Sigmoid colon (tissue), 7 donors: Measurements from ENCODE around the gene RAB7A. TPM values are rescaled to one million over a fixed set of nuclear protein-coding genes. Genes with fewer than 3 reads are reported as not detected.

ENCODE experiments used
- DNase-seq: peaks from one replicate; pipeline ENCODE4 v3.0.0-alpha.2; 2019
- H3K27ac ChIP-seq, 4 donors: fragments of 200-600 bp; sonication (generic); one replicate each; pipeline ENCODE4 v1.5.1; 2016 to 2019; ENCODE audit warnings: mild to moderate bottlenecking in 1 of 4
- H3K27me3 ChIP-seq, 3 donors: fragments of 200-600 bp; sonication (generic); one replicate each; pipeline ENCODE4 v1.5.1; 2019; ENCODE audit warnings: mild to moderate bottlenecking in 1 of 3
- H3K36me3 ChIP-seq, 4 donors: fragments of 200-600 bp; sonication (generic); one replicate each; pipeline ENCODE4 v1.5.1; 2016 to 2019
- H3K4me1 ChIP-seq, 4 donors: fragments of 200-600 bp; sonication (generic); one replicate each; pipeline ENCODE4 v1.5.1; 2017 to 2019
- H3K4me3 ChIP-seq, 4 donors: fragments of 200-600 bp; sonication (generic); one replicate each; pipeline ENCODE4 v1.5.1; 2017 to 2019; ENCODE audit warnings: mild to moderate bottlenecking in 2 of 4, moderate library complexity in 1 of 4
- H3K9me3 ChIP-seq, 4 donors: fragments of 200-600 bp in 3 of 4; sonication (generic) in 3 of 4; one replicate each; pipeline versions ENCODE4 v1.5.1 to v1.6.1; 2013 to 2019
- EP300 ChIP-seq, 4 donors: sonication (generic); formaldehyde crosslinking; IDR thresholded peaks; one replicate each; pipeline ENCODE4 v1.6.1; 2017; ENCODE audit warnings: antibody characterized with exemption in 4 of 4
- POLR2A ChIP-seq, 2 donors: fragments of 450-650 bp; IDR thresholded peaks; one replicate each; pipeline ENCODE4 v1.6.1; 2016; ENCODE audit warnings: antibody characterized with exemption in 2 of 2, mild to moderate bottlenecking in 2 of 2, moderate library complexity in 2 of 2
- POLR2AphosphoS5 ChIP-seq, 4 donors: sonication (generic); formaldehyde crosslinking; IDR thresholded peaks; one replicate each; pipeline ENCODE4 v1.6.1; 2017; ENCODE audit warnings: antibody characterized with exemption in 4 of 4
- WGBS, 2 donors: extraction: QIAGEN DNeasy Blood & Tissue Kit; methylation state at CpG; one replicate each; pipeline ENCODE4 v1.1.7; 2013; 5-methylcytosine and 5-hydroxymethylcytosine counted together
- intact Hi-C: fragments of 100-400 bp; cut with DNase I; formaldehyde crosslinking; loops from one replicate; pipeline ENCODE4 v1.15.1; 2023
- polyA plus RNA-seq, 3 donors: library from polyadenylated mRNA; stranded (reverse); fragments of 200-250 nt; gene quantifications; one replicate each; pipeline ENCODE4 v1.2.3, GENCODE V29; 2013
- total RNA-seq, 4 donors: library from RNA; depleted of rRNA; stranded (reverse); fragments of >200 nt; gene quantifications; one replicate each; pipeline ENCODE4 v1.1.0, GENCODE V29; 2016
- TF ChIP-seq, protein P1 (sequence below), 4 experiments: fragments of 450-650 bp in 3 of 4; fragments of 200-600 bp in 1 of 4; IDR thresholded peaks; one replicate each; pipeline ENCODE4 v1.5.1; 2016 to 2019; ENCODE audit warnings: antibody characterized with exemption in 4 of 4, mild to moderate bottlenecking in 3 of 4, moderate library complexity in 2 of 4
- donor health status: healthy with polysubstance abuse.
- donor health status: Bipolar disorder and iron deficiency.
- donor health status: healthy.

RAB7A gene
- total and polyA plus RNA-seq, 7 donors, result 73.6 to 275 (median 100.0) TPM

DNA sequence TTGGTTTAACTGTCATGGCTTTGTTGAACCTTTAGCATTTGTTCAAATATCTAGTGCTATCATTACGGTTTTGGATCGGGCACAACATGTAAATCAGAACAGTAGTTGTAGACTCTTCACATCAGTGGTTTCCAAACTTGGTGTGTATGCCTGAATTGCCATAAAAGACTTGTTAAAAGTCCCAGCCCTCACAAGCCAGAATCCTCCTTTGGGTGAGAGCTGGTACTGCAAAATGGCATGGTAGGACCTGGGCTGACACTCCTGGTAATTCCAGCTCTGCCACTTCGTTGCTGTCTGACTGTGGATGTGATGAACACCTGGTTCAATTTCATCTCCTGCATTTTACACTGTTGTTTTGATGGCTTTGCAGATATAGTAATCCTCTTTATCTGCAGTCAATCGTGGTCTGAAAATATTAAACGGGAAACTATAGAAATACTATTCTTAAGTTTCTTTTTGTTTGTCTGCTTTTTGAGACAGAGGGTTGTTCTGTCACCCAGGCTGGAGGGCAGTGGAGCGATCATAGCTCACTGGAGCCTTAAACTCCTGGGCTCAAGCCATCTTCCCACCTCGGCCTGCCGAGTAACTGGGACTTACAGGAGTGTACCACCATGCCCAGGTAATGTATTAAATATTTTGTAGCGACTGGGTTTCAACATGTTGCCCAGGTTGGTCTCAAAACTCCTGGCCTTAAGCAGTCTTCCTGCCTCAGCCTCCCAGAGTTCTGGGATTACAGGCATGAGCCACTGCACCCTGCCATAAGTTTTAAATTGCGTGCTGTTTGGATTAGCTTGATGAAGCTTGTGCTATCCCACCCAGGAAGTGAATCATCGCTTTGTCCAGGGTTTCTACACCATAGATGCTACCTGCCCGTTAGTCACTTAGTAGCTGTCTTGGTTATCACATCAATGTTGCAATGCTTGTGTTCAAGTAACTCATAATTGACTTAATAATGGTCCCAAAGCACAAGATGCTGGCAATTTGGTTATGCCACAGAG is 61.6 kb downstream of the RAB7A start:
- TF ChIP-seq EP300 (IDR thresholded peaks at IDR 0.05), result no peak
- TF ChIP-seq, protein P1, sequence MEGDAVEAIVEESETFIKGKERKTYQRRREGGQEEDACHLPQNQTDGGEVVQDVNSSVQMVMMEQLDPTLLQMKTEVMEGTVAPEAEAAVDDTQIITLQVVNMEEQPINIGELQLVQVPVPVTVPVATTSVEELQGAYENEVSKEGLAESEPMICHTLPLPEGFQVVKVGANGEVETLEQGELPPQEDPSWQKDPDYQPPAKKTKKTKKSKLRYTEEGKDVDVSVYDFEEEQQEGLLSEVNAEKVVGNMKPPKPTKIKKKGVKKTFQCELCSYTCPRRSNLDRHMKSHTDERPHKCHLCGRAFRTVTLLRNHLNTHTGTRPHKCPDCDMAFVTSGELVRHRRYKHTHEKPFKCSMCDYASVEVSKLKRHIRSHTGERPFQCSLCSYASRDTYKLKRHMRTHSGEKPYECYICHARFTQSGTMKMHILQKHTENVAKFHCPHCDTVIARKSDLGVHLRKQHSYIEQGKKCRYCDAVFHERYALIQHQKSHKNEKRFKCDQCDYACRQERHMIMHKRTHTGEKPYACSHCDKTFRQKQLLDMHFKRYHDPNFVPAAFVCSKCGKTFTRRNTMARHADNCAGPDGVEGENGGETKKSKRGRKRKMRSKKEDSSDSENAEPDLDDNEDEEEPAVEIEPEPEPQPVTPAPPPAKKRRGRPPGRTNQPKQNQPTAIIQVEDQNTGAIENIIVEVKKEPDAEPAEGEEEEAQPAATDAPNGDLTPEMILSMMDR (IDR thresholded peaks at IDR 0.05), result peak in 2 of 4 experiments; percentile 15 to 32
- peaks cover 0 to 73% (median 56%) of the 10 kb centered on the region in 4 donors for H3K4me1 ChIP-seq
- no peaks in the 10 kb centered on the region for H3K36me3 ChIP-seq
- no peaks in the 10 kb centered on the region for H3K9me3 ChIP-seq
- peak overlapping the region in 1 of 4 donors; percentile 15 for H3K27ac ChIP-seq
- 79 to 80% methylated on average over 12 of the region's 12 CpGs for WGBS, 2 donors
- H3K4me3 ChIP-seq, result no peak overlapping the region
- DNase-seq, result no peak
- intact Hi-C loops, result no loop called here
- H3K27me3 ChIP-seq, result no peaks in the 10 kb centered on the region

DNA sequence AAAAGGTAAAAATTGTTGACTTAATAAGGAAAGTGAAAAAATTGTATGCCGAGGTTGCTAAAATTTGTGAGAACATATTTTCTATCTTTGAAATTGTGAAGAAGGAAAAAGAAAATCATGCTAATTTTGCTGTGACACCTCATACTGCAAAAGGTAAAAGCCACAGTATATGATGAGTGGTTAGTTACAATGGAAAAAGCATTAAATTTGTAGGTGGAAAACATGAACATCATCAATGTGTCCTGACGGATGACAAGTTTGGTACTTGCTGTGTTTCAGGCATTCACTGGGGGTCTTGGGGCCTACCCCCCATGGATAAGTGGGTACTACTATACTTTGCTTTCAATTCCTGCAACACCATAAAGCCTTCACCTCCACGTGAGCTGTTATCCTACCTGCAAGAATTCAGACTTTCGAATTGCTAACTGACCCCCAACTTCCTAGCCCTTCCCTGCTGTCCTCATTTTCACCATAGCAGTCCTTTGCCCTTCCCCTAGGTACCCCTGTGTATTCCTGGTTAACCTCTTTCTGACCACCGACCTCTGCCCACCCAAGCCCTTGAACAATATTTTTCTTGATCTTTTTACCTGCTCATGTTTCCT is 62.4 kb downstream of the RAB7A start:
- Histone ChIP-seq H3K27me3 (no peaks in the 10 kb centered on the region), H3K4me3 (no peak overlapping the region), H3K27ac (no peak overlapping the region), H3K4me1 (peaks cover 0 to 68% (median 51%) of the 10 kb centered on the region in 4 donors), H3K36me3 (no peaks in the 10 kb centered on the region), H3K9me3 (no peaks in the 10 kb centered on the region)
- no peak for DNase-seq
- whole genome bisulfite sequencing, 2 donors, result 82 to 90% methylated on average over 5 of the region's 5 CpGs
- TF ChIP-seq, protein P1 (IDR thresholded peaks at IDR 0.05), result no peak
- no peak for TF ChIP-seq EP300 (IDR thresholded peaks at IDR 0.05)
- no peak for TF ChIP-seq POLR2A (IDR thresholded peaks at IDR 0.05)
- TF ChIP-seq POLR2AphosphoS5 (IDR thresholded peaks at IDR 0.05), result no peak
- intact Hi-C loops, result no loop called here

DNA sequence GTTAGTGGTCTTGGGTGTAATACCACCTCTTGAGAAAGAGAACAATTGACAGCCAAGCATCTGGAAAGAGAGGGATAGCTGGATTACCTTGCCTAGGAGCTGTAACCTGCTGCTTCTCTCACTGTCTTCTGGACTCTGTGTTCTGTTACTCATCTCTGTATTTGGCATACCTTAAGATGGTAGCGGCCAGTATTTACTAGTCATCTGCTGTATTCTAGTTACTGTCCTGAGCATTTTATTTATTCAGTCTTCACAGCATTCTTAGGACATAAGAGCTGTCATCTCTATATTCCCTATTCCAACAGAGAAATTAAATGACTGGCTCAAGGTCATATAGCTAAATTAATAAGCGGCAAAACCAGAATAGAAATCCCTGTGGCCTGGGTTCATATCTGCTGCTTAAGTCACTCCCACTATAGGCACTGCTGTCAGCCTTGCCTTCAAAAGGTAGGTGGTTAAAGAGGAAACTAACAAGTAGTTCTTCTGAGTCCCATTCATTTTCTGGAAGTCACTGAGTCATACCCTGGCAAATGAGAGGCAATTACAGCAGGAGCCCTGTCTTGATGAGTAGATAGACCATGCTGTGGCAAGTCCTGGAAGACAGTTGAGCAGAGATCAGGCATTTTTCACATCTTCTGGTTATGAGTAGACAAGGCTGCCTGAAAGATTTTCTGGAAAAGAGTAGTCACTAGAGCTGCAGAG is 68.2 kb downstream of the RAB7A start:
- peaks cover 0 to 31% (median 27%) of the 10 kb centered on the region in 4 donors for H3K4me1 ChIP-seq

DNA sequence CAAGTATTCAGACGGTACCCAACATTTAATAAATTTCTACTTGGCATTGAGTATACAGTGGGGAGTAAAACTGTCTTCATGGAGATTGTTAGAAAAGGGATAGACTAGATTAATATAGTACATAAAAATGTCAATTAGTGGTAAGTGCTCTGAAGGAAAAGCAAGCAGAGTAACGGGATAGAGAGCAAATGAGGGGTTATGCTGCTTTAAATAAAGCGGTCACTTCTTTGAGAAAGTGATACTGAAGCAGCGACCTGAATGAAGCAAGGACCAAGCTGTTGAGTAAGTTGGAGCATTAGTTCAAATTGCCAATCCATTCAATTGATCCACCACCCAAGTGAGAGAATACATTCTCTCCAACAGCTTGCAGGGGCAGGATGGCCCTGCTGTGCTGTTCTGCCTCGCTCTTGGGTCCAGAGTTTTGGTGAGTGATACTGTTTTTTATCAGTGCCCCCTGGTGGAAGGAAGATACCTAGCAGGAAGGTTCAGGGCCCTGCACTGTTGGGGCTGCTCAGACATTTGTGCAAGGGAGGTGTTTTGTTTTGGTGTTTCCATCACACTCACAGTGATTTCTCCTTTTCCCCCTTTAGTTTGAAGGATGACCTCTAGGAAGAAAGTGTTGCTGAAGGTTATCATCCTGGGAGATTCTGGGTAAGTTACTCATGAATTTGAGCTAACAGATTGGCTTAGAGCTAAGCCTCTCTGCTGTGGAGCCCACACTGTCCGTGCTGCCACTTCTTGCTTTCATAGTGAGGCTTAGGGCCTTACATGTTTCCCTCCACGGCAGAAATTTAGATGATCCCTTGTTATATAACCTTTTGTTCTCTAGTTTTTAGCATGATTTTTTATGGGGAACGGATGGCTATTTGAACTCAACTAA is 69.0 kb downstream of the RAB7A start:
- H3K27ac ChIP-seq, result peak overlapping the region; percentile 29 to 63 (median 50)
- TF ChIP-seq, protein P1 (IDR thresholded peaks at IDR 0.05), result peak; percentile 59 to 86 (median 81)
- no peak for TF ChIP-seq EP300 (IDR thresholded peaks at IDR 0.05)
- intact Hi-C loops, result loop anchor here (1.0 to 2.0 kb wide), 3 partner anchors 68 to 177 kb away; partner anchors contain the start of gene RAB7A
- H3K27me3 ChIP-seq, result no peaks in the 10 kb centered on the region
- H3K4me1 ChIP-seq, result peaks cover 0 to 29% (median 23%) of the 10 kb centered on the region in 4 donors
- peak; percentile 71 for DNase-seq
- WGBS, 2 donors, result 57 to 68% methylated on average over 8 of the region's 8 CpGs
- H3K4me3 ChIP-seq, result no peak overlapping the region
- H3K9me3 ChIP-seq, result no peaks in the 10 kb centered on the region
- peaks cover 9 to 42% (median 19%) of the 10 kb centered on the region in 4 donors for H3K36me3 ChIP-seq

More for the DNA sequence above, 68.2 kb downstream of the RAB7A start:
- Histone ChIP-seq H3K9me3 (no peaks in the 10 kb centered on the region), H3K27me3 (no peaks in the 10 kb centered on the region), H3K27ac (peak overlapping the region; percentile 4 to 63 (median 50)), H3K36me3 (peaks cover 9 to 35% (median 16%) of the 10 kb centered on the region in 4 donors), H3K4me3 (no peak overlapping the region)
- DNase-seq, result no peak
- 91 to 93% methylated on average over 2 of the region's 2 CpGs for WGBS, 2 donors
- TF ChIP-seq POLR2AphosphoS5 (IDR thresholded peaks at IDR 0.05), result no peak
- intact Hi-C loops, result loop anchor here (2.0 kb wide), 1 partner anchor 67 kb away; the partner anchor contains the start of gene RAB7A
